Astrocyte (in vitro differentiated cells and primary cell): ENCODE measurements around the gene ZNF490. TPM values are rescaled to one million over a fixed set of nuclear protein-coding genes. Genes with fewer than 3 reads are reported as not detected.

ENCODE experiments used
- DNase-seq: peaks from one replicate; pipeline ENCODE4 v3.0.0-alpha.2; 2010; ENCODE audit warnings: low read depth
- FAIRE-seq: peaks from 2 replicates; lab custom pipeline; 2011; peaks lifted over from hg19 to GRCh38; lab: Jason Lieb, UNC
- H2AFZ ChIP-seq: 2 replicates; pipeline ENCODE4 v1.6.0; 2012; ENCODE audit warnings: low read depth, low read length, inconsistent platforms
- H3K27ac ChIP-seq: 2 replicates; pipeline ENCODE4 v1.5.1; 2011; ENCODE audit warnings: low read depth, low read length, inconsistent platforms
- H3K27me3 ChIP-seq: 2 replicates; pipeline ENCODE4 v1.6.0; 2011; ENCODE audit warnings: low read length, inconsistent platforms; ENCODE audit not compliant: insufficient read depth
- H3K36me3 ChIP-seq: 2 replicates; pipeline ENCODE4 v1.5.1; 2011; ENCODE audit warnings: low read length, inconsistent platforms; ENCODE audit not compliant: insufficient read depth
- H3K4me1 ChIP-seq: 2 replicates; pipeline ENCODE4 v1.5.1; 2011; ENCODE audit warnings: low read length, inconsistent platforms; ENCODE audit not compliant: insufficient read depth
- H3K4me2 ChIP-seq: 2 replicates; pipeline ENCODE4 v1.6.0; 2012; ENCODE audit warnings: low read length, inconsistent platforms
- H3K4me3 ChIP-seq: 2 replicates; pipeline ENCODE4 v1.5.1; 2011; ENCODE audit warnings: low read depth, mild to moderate bottlenecking, low read length, inconsistent platforms; ENCODE audit not compliant: insufficient read depth
- H3K79me2 ChIP-seq: 2 replicates; pipeline ENCODE4 v1.6.0; 2012; ENCODE audit warnings: mild to moderate bottlenecking, low read length, inconsistent platforms; ENCODE audit not compliant: insufficient read depth
- H3K9ac ChIP-seq: 2 replicates; pipeline ENCODE4 v1.6.0; 2012; ENCODE audit warnings: mild to moderate bottlenecking, low read length, inconsistent platforms
- H3K9me3 ChIP-seq: 2 replicates; pipeline ENCODE4 v1.5.1; 2012; ENCODE audit warnings: low read depth, mild to moderate bottlenecking, low read length, inconsistent platforms; ENCODE audit not compliant: insufficient read depth
- H4K20me1 ChIP-seq: 2 replicates; pipeline ENCODE4 v1.6.0; 2012; ENCODE audit warnings: low read length, inconsistent platforms; ENCODE audit not compliant: insufficient read depth
- H3K27ac Mint-ChIP-seq: one replicate; pipeline ENCODE4 v1.8.0; 2021; ENCODE audit warnings: mild to moderate bottlenecking, mixed read lengths; ENCODE audit not compliant: unreplicated experiment
- H3K27me3 Mint-ChIP-seq: one replicate; pipeline ENCODE4 v1.8.0; 2021; ENCODE audit warnings: low read depth, mixed read lengths; ENCODE audit not compliant: unreplicated experiment
- H3K36me3 Mint-ChIP-seq: one replicate; pipeline ENCODE4 v1.8.0; 2021; ENCODE audit warnings: low read depth, mixed read lengths; ENCODE audit not compliant: unreplicated experiment
- H3K4me1 Mint-ChIP-seq: one replicate; pipeline ENCODE4 v1.8.0; 2021; ENCODE audit warnings: low read depth, mixed read lengths; ENCODE audit not compliant: unreplicated experiment
- H3K4me3 Mint-ChIP-seq: one replicate; pipeline ENCODE4 v1.8.0; 2021; ENCODE audit warnings: mild to moderate bottlenecking, moderate library complexity, mixed read lengths; ENCODE audit not compliant: unreplicated experiment
- H3K9me3 Mint-ChIP-seq: one replicate; pipeline ENCODE4 v1.8.0; 2021; ENCODE audit warnings: mild to moderate bottlenecking, mixed read lengths; ENCODE audit not compliant: unreplicated experiment
- CTCF ChIP-seq: IDR thresholded peaks from 2 replicates; pipeline ENCODE4 v1.5.1; 2011; ENCODE audit warnings: low read depth, mild to moderate bottlenecking, inconsistent platforms, low read length, moderate library complexity; ENCODE audit not compliant: insufficient read depth
- EZH2 ChIP-seq: IDR thresholded peaks from 2 replicates; pipeline ENCODE4 v1.6.1; 2012; ENCODE audit warnings: mild to moderate bottlenecking, low read length, inconsistent platforms; ENCODE audit not compliant: insufficient read depth
- total RNA-seq: library from RNA; stranded (reverse); gene quantifications from 2 replicates; pipeline ENCODE4 v1.2.1, GENCODE V29; 2021

Gene ZNF490
- total RNA-seq, 1 donor from 2014 or later: 12.5 TPM

GRCh38 chr19:12597594-12597993 is 13.0 kb downstream of the ZNF490 start:
- H3K27ac ChIP-seq: no peak overlapping the region
- no peak overlapping the region for H2AFZ ChIP-seq
- peaks cover 13% of the 10 kb centered on the region for H3K36me3 Mint-ChIP-seq
- DNase-seq: no peak
- no peaks in the 10 kb centered on the region for H3K36me3 ChIP-seq
- H3K4me2 ChIP-seq: no peak overlapping the region
- H3K4me3 Mint-ChIP-seq: no peak overlapping the region
- H3K9ac ChIP-seq: no peak overlapping the region
- H3K4me1 ChIP-seq: no peaks in the 10 kb centered on the region
- no peaks in the 10 kb centered on the region for H3K79me2 ChIP-seq
- no peak overlapping the region for H3K27ac Mint-ChIP-seq
- H3K9me3 ChIP-seq: no peaks in the 10 kb centered on the region
- no peaks in the 10 kb centered on the region for H3K27me3 ChIP-seq
- no peak overlapping the region for H3K4me3 ChIP-seq
- no peaks in the 10 kb centered on the region for H3K9me3 Mint-ChIP-seq
- TF ChIP-seq CTCF (no peak), EZH2 (no peak)
- H4K20me1 ChIP-seq: no peaks in the 10 kb centered on the region
- H3K4me1 Mint-ChIP-seq: no peaks in the 10 kb centered on the region
- H3K27me3 Mint-ChIP-seq: no peaks in the 10 kb centered on the region
- FAIRE-seq: no peak

GRCh38 chr19:12596927-12597548 is 13.6 kb downstream of the ZNF490 start:
- FAIRE-seq (no peak), DNase-seq (no peak)
- Histone ChIP-seq H3K27ac (no peak overlapping the region), H3K9me3 (no peaks in the 10 kb centered on the region), H3K4me2 (no peak overlapping the region), H3K9ac (no peak overlapping the region), H2AFZ (no peak overlapping the region), H4K20me1 (no peaks in the 10 kb centered on the region), H3K4me1 (no peaks in the 10 kb centered on the region), H3K27me3 (no peaks in the 10 kb centered on the region), H3K79me2 (no peaks in the 10 kb centered on the region), H3K4me3 (no peak overlapping the region), H3K36me3 (no peaks in the 10 kb centered on the region)
- Mint-ChIP-seq H3K4me1 (no peaks in the 10 kb centered on the region), H3K27ac (no peak overlapping the region), H3K27me3 (no peaks in the 10 kb centered on the region), H3K36me3 (peaks cover 15% of the 10 kb centered on the region), H3K9me3 (no peaks in the 10 kb centered on the region), H3K4me3 (no peak overlapping the region)
- TF ChIP-seq EZH2 (no peak), CTCF (no peak)

- Mint-ChIP-seq H3K27me3 (no peaks in the 10 kb centered on the region), H3K9me3 (no peaks in the 10 kb centered on the region), H3K27ac (no peak overlapping the region), H3K36me3 (peaks cover 16% of the 10 kb centered on the region), H3K4me1 (no peaks in the 10 kb centered on the region), H3K4me3 (no peak overlapping the region)
- Histone ChIP-seq H3K36me3 (no peaks in the 10 kb centered on the region), H3K27me3 (no peaks in the 10 kb centered on the region), H3K27ac (no peak overlapping the region), H3K9me3 (no peaks in the 10 kb centered on the region), H3K4me2 (no peak overlapping the region), H3K4me1 (no peaks in the 10 kb centered on the region), H3K4me3 (no peak overlapping the region), H4K20me1 (no peaks in the 10 kb centered on the region), H3K79me2 (no peaks in the 10 kb centered on the region), H2AFZ (no peak overlapping the region), H3K9ac (no peak overlapping the region)
- TF ChIP-seq CTCF (no peak), EZH2 (no peak)
- FAIRE-seq: no peak
- no peak for DNase-seq
Measured at GRCh38 chr19:12596485-12596884, 14.1 kb downstream of the ZNF490 start.
